ENCODE measurements around the gene LRRC28.

Gene LRRC28

DNA sequence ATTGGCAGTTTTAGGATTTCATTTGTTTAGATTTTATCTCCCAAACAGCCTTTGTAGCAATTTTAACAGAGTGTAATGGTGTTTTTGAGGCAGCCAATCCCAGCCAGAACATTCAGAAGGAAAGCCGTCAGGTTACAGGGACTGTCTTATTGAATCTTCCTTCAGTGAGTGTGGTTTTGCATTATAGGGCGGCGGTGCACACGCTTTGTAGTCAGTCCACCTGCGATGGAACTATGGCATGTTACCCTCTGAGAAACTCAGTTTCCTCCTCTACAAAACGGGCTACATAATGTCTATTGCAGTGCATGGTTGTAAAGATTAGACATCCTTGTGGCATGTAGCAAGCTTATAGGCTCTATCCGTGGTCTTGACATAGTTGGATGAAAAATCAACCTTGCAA, 1.0 kb downstream of the LRRC28 start:
- Histone ChIP-seq H3K4me3 (ENCODE audit: low read length) (peak overlapping the region; percentile 99), H3K9ac (ENCODE audit: low read length) (peak overlapping the region; percentile 90), H3K4me1 (ENCODE audit: control insufficient read depth, insufficient read depth, low read length) (peaks cover 20% of the 10 kb centered on the region), H3K9me3 (ENCODE audit: control insufficient read depth, low read length) (no peaks in the 10 kb centered on the region), H3K36me3 (ENCODE audit: control insufficient read depth, insufficient read depth, low read length) (no peaks in the 10 kb centered on the region), H3K27me3 (ENCODE audit: control insufficient read depth, insufficient read depth, low read length) (no peaks in the 10 kb centered on the region)

DNA sequence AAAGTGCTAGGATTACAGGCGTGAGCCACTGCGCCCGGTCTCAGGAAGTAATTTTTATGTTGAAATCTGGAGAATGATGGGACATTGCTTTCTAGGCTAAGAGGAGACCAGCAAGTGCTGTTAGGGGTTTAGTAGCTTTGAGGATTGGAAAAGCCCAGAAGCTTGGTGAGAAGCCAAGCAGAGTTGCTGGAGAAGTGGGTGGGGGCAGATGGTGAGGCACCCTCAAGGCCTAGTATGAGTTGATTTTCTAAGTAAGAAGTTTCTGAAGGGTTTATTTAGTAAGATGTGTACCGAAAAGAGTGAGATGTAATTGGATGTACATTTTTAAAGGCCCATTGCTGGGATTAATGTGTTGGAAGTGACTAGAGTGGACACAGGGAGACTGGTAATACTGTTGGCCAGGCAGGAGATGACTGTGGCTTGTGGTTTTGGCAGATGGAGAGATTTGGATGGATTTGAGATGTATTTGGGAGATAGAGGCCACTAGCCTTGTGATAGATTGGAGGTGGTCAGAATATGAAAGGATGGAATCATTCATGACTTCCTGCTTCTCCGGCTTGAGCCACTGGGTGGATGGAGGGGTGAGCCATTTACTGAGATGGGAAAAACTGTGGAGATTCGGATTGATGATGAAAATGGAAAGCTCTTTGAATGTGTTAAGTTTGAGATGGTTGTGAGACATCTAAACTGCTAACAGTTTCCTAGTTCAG, 2.3 kb downstream of the LRRC28 start:
- Histone ChIP-seq H3K9me3 (ENCODE audit: control insufficient read depth, low read length) (no peaks in the 10 kb centered on the region), H3K36me3 (ENCODE audit: control insufficient read depth, insufficient read depth, low read length) (no peaks in the 10 kb centered on the region), H3K27me3 (ENCODE audit: control insufficient read depth, insufficient read depth, low read length) (no peaks in the 10 kb centered on the region), H3K4me1 (ENCODE audit: control insufficient read depth, insufficient read depth, low read length) (peaks cover 13% of the 10 kb centered on the region), H3K4me3 (ENCODE audit: low read length) (no peak overlapping the region), H3K9ac (ENCODE audit: low read length) (no peak overlapping the region)

DNA sequence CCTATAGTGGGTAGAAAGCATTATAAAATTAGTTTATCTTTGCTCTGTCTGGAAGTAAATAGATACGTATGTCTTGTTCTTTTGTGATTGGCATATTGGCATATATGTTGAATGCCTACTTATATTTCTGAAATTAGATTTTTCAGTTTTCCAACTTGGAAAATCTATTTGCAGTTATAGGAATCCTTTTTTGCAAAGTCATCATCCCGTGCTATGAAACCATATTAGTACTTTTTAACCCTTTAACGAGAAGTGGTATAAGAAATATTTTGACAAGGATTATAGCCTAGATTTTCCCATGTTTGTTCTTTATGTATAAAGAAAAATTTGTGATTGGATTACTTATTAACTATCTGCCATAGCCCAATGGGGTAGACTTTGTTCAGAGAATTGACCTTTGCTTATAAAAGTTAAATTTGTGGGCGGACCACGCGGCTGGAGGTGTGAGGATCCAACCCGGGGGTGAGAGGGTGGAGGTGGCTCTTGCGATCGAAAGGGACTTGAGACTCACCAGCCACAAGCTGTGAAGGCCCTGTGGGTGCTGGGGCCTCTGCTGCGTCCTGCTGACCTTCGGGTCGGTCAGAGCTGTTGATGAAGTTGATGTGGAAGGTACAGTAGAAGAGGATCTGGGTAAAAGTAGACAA, 5.9 kb downstream of the LRRC28 start:
- H3K4me1 ChIP-seq (ENCODE audit: control insufficient read depth, insufficient read depth, low read length), result peaks cover 10% of the 10 kb centered on the region
- H3K9me3 ChIP-seq (ENCODE audit: control insufficient read depth, low read length), result no peaks in the 10 kb centered on the region
- H3K4me3 ChIP-seq (ENCODE audit: low read length), result no peak overlapping the region
- no peaks in the 10 kb centered on the region for H3K36me3 ChIP-seq (ENCODE audit: control insufficient read depth, insufficient read depth, low read length)
- no peak overlapping the region for H3K9ac ChIP-seq (ENCODE audit: low read length)
- no peaks in the 10 kb centered on the region for H3K27me3 ChIP-seq (ENCODE audit: control insufficient read depth, insufficient read depth, low read length)

DNA sequence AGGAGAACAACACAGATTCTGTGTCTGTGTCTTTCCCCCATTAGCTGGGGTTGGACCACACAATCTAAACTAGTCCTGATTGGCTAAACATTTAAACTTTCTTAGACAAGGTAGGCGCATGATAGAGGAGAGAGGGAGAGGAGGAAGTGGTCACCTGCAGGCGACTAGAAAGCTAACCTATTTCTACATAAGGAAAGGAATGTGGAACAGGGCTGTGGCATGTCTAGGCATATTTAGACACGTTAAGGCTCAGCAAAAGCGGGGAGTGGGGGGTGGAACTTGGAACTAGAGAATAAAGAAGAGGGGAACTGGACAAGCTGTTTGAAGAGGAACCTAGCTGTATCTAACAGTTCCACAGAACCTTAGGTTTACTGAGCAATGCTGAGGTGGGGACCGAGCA, 12.8 kb downstream of the LRRC28 start:
- H3K9ac ChIP-seq (ENCODE audit: low read length), result no peak overlapping the region
- no peaks in the 10 kb centered on the region for H3K27me3 ChIP-seq (ENCODE audit: control insufficient read depth, insufficient read depth, low read length)
- H3K4me1 ChIP-seq (ENCODE audit: control insufficient read depth, insufficient read depth, low read length), result no peaks in the 10 kb centered on the region
- no peaks in the 10 kb centered on the region for H3K36me3 ChIP-seq (ENCODE audit: control insufficient read depth, insufficient read depth, low read length)
- no peaks in the 10 kb centered on the region for H3K9me3 ChIP-seq (ENCODE audit: control insufficient read depth, low read length)
- H3K4me3 ChIP-seq (ENCODE audit: low read length), result no peak overlapping the region

DNA sequence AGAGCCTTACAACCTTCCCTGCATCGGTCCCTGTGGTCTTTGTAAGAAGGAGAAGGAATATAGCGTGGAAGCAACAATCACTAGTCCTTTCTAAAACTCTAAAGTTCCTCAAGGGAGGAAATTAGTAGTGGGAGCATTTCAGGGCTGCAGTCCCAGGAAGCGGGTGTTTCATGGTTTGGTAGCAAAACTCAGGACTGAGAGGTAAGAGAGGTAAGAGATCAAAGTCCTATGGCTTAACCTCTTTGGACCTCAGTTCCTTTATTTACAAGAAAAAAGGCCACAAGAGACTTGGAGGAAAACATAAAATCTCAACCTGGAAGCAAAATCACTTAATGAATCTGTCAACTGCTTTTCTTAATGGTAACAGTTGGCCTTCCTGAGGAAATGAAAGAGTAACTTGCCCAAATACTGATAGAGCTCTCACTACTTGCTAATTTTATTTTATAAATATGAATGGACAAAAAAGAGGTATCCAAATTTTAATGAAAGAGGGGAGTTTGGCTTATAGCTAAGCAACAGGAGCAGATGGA, 14.3 kb downstream of the LRRC28 start:
- Histone ChIP-seq H3K36me3 (ENCODE audit: control insufficient read depth, insufficient read depth, low read length) (no peaks in the 10 kb centered on the region), H3K4me3 (ENCODE audit: low read length) (no peak overlapping the region), H3K9ac (ENCODE audit: low read length) (no peak overlapping the region), H3K9me3 (ENCODE audit: control insufficient read depth, low read length) (no peaks in the 10 kb centered on the region), H3K4me1 (ENCODE audit: control insufficient read depth, insufficient read depth, low read length) (no peaks in the 10 kb centered on the region), H3K27me3 (ENCODE audit: control insufficient read depth, insufficient read depth, low read length) (no peaks in the 10 kb centered on the region)

DNA sequence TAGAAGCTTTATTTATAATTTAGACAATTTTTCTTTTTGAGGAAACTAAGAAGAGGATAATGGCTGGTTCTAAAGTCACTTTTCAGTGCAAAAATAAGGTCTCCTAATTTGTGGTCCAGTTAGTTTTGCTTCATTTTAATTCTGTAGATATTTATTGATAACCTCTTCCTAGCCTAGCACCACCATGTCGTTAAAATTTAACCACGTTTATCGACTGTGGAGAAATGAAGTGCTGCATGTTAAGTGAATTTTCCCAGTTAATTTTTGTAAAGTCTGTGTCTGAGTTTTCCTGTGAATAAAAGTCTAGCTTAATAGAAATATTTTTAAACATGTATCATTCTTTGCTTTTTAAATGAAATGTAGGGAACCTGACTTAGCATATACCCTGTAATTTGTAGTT, 16.7 kb downstream of the LRRC28 start:
- no peak overlapping the region for H3K9ac ChIP-seq (ENCODE audit: low read length)
- no peaks in the 10 kb centered on the region for H3K36me3 ChIP-seq (ENCODE audit: control insufficient read depth, insufficient read depth, low read length)
- no peaks in the 10 kb centered on the region for H3K4me1 ChIP-seq (ENCODE audit: control insufficient read depth, insufficient read depth, low read length)
- no peaks in the 10 kb centered on the region for H3K9me3 ChIP-seq (ENCODE audit: control insufficient read depth, low read length)
- no peak overlapping the region for H3K4me3 ChIP-seq (ENCODE audit: low read length)
- no peaks in the 10 kb centered on the region for H3K27me3 ChIP-seq (ENCODE audit: control insufficient read depth, insufficient read depth, low read length)

DNA sequence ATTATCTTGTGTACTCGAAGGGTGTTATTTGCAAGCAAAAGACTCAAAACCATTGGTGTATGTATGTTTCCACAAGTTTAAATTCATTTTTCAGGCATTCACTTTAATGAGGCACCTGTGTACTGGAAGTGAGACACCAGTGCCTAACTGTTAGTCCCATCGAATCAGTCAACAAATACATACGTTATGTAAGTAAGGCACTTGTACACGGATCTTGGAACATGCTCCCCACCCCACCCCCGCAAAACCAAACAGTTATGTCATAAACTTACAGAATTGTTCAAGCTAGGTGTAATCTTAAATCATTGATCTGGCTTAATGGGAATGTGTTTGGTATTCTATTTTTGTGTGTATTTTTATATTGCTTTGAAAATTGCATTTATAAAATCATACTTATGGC, 17.1 kb downstream of the LRRC28 start:
- Histone ChIP-seq H3K4me3 (ENCODE audit: low read length) (no peak overlapping the region), H3K9ac (ENCODE audit: low read length) (no peak overlapping the region), H3K36me3 (ENCODE audit: control insufficient read depth, insufficient read depth, low read length) (no peaks in the 10 kb centered on the region), H3K9me3 (ENCODE audit: control insufficient read depth, low read length) (no peaks in the 10 kb centered on the region), H3K27me3 (ENCODE audit: control insufficient read depth, insufficient read depth, low read length) (no peaks in the 10 kb centered on the region), H3K4me1 (ENCODE audit: control insufficient read depth, insufficient read depth, low read length) (no peaks in the 10 kb centered on the region)

DNA sequence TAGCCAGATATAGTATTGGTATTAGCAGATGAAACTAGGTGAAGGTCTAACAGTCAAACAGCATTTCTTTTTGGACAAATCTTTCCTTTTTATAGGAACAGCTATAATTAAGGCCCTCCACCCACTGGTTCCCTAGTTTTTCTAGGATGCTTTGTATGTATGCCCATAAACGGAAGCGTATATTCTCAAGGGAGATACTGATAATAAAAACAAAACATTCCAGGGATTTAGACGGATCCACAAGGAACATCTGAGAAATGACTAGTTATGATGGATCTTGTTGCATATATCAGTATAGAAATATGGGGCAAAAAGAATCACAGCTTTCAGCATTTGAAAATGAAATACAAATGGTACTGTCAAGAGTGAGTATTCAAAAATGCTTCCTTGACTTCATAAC, 22.5 kb downstream of the LRRC28 start:
- H3K4me3 ChIP-seq (ENCODE audit: low read length), result no peak overlapping the region
- no peak overlapping the region for H3K9ac ChIP-seq (ENCODE audit: low read length)
- no peaks in the 10 kb centered on the region for H3K9me3 ChIP-seq (ENCODE audit: control insufficient read depth, low read length)
- no peaks in the 10 kb centered on the region for H3K4me1 ChIP-seq (ENCODE audit: control insufficient read depth, insufficient read depth, low read length)
- H3K27me3 ChIP-seq (ENCODE audit: control insufficient read depth, insufficient read depth, low read length), result no peaks in the 10 kb centered on the region
- no peaks in the 10 kb centered on the region for H3K36me3 ChIP-seq (ENCODE audit: control insufficient read depth, insufficient read depth, low read length)

DNA sequence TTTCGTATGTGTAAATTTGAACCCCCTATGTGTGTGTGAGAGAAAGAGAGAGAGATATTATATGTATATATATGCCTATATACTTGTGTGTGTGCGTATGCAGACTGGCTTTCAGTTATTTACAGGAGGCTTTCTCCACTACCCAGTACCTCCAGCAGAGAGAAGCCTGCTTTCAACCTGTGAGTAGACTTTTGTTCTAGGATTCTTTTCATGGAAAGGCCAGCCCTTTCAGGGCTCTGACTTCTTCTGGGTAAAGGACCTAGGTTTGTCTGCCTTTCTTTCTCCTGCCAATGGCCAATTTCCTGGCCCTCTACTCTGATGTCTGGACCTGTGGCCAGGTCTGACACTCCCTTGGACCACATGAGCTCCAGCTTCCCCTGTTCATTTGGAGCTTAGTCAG, 23.8 kb downstream of the LRRC28 start:
- Histone ChIP-seq H3K9ac (ENCODE audit: low read length) (no peak overlapping the region), H3K4me3 (ENCODE audit: low read length) (no peak overlapping the region), H3K27me3 (ENCODE audit: control insufficient read depth, insufficient read depth, low read length) (no peaks in the 10 kb centered on the region), H3K9me3 (ENCODE audit: control insufficient read depth, low read length) (no peaks in the 10 kb centered on the region), H3K4me1 (ENCODE audit: control insufficient read depth, insufficient read depth, low read length) (no peaks in the 10 kb centered on the region), H3K36me3 (ENCODE audit: control insufficient read depth, insufficient read depth, low read length) (no peaks in the 10 kb centered on the region)

DNA sequence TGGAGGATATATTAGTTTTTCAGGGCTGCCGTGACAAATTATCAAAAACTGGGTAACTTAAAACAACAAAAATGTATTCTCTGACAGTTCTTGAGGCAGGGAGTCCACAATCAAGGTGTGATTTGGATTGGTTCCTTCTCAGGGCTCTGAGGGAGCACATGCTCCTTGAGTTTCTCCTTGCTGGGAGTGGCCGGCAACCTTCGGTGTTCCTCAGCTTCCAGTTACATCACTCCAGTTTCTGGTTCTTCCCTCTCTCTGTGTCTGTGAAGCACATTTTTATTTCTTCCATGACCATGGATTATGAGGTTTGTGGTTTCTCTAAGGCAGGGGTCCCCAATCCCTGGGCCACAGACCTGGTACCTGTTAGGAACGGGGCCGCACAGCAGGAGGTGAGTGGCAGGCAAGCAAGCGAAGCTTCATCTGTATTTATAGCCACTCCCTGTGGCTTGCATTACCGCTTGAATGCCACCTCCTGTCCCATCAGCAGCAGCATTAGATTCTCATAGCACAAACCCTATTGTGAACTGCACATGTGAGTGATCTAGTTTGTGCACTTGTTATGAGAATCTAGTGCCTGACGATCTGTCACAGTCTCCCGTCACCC, 24.3 kb downstream of the LRRC28 start:
- Histone ChIP-seq H3K9ac (ENCODE audit: low read length) (no peak overlapping the region), H3K27me3 (ENCODE audit: control insufficient read depth, insufficient read depth, low read length) (no peaks in the 10 kb centered on the region), H3K9me3 (ENCODE audit: control insufficient read depth, low read length) (no peaks in the 10 kb centered on the region), H3K36me3 (ENCODE audit: control insufficient read depth, insufficient read depth, low read length) (no peaks in the 10 kb centered on the region), H3K4me3 (ENCODE audit: low read length) (no peak overlapping the region), H3K4me1 (ENCODE audit: control insufficient read depth, insufficient read depth, low read length) (no peaks in the 10 kb centered on the region)

DNA sequence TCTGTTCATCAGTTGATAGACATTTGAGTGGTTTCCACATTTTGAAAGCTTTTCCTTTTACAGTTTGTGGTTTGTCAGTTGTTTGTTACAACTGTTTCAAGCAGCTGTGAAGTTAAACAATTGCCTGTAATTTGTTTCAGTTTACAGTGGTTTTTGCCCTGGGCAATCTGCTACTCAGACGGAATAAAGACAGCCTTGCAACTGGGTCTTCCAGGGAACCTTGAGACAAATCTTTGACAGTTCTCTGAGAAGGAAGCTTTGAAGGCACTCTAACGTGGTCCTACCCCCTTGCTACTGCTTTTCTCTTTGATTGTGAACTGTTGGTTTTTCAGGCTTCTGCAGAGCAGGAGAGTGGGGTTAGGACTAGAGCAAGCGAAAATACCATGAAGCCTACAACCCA, 28.0 kb downstream of the LRRC28 start:
- Histone ChIP-seq H3K36me3 (ENCODE audit: control insufficient read depth, insufficient read depth, low read length) (no peaks in the 10 kb centered on the region), H3K9ac (ENCODE audit: low read length) (no peak overlapping the region), H3K4me1 (ENCODE audit: control insufficient read depth, insufficient read depth, low read length) (no peaks in the 10 kb centered on the region), H3K9me3 (ENCODE audit: control insufficient read depth, low read length) (no peaks in the 10 kb centered on the region), H3K4me3 (ENCODE audit: low read length) (no peak overlapping the region), H3K27me3 (ENCODE audit: control insufficient read depth, insufficient read depth, low read length) (no peaks in the 10 kb centered on the region)

DNA sequence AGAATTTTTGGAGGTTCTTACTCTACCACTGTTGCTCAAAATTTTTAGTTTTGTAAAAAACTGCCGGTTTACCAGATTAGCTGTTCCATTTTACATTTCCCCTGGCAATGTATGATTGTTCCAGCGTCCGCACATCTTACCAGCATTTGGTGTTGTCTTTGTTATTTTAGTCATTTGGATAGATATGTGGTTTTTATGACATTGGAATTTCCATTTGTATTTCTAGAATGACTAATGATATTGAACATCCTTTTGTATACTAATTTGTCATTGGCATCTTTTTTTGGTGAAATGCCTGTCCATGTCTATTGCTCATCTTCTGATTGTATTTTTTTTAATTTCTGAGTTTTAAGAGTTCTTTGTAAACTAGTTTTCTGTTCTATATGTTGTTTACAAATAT, 28.5 kb downstream of the LRRC28 start:
- Histone ChIP-seq H3K9me3 (ENCODE audit: control insufficient read depth, low read length) (no peaks in the 10 kb centered on the region), H3K36me3 (ENCODE audit: control insufficient read depth, insufficient read depth, low read length) (no peaks in the 10 kb centered on the region), H3K9ac (ENCODE audit: low read length) (no peak overlapping the region), H3K27me3 (ENCODE audit: control insufficient read depth, insufficient read depth, low read length) (no peaks in the 10 kb centered on the region), H3K4me1 (ENCODE audit: control insufficient read depth, insufficient read depth, low read length) (no peaks in the 10 kb centered on the region), H3K4me3 (ENCODE audit: low read length) (no peak overlapping the region)
